ENCODE data around the gene RPRD2.

- TF ChIP-seq, protein P1, sequence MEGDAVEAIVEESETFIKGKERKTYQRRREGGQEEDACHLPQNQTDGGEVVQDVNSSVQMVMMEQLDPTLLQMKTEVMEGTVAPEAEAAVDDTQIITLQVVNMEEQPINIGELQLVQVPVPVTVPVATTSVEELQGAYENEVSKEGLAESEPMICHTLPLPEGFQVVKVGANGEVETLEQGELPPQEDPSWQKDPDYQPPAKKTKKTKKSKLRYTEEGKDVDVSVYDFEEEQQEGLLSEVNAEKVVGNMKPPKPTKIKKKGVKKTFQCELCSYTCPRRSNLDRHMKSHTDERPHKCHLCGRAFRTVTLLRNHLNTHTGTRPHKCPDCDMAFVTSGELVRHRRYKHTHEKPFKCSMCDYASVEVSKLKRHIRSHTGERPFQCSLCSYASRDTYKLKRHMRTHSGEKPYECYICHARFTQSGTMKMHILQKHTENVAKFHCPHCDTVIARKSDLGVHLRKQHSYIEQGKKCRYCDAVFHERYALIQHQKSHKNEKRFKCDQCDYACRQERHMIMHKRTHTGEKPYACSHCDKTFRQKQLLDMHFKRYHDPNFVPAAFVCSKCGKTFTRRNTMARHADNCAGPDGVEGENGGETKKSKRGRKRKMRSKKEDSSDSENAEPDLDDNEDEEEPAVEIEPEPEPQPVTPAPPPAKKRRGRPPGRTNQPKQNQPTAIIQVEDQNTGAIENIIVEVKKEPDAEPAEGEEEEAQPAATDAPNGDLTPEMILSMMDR (IDR thresholded peaks at IDR 0.05 in 2 of 3, conservative IDR thresholded peaks at IDR 0.05 in 1 of 3; ENCODE audit: borderline replicate concordance in 1 of 3, insufficient read depth in 1 of 3, low read depth in 2 of 3, low read length in 2 of 3), result no peak
- TF ChIP-seq, protein P2, sequence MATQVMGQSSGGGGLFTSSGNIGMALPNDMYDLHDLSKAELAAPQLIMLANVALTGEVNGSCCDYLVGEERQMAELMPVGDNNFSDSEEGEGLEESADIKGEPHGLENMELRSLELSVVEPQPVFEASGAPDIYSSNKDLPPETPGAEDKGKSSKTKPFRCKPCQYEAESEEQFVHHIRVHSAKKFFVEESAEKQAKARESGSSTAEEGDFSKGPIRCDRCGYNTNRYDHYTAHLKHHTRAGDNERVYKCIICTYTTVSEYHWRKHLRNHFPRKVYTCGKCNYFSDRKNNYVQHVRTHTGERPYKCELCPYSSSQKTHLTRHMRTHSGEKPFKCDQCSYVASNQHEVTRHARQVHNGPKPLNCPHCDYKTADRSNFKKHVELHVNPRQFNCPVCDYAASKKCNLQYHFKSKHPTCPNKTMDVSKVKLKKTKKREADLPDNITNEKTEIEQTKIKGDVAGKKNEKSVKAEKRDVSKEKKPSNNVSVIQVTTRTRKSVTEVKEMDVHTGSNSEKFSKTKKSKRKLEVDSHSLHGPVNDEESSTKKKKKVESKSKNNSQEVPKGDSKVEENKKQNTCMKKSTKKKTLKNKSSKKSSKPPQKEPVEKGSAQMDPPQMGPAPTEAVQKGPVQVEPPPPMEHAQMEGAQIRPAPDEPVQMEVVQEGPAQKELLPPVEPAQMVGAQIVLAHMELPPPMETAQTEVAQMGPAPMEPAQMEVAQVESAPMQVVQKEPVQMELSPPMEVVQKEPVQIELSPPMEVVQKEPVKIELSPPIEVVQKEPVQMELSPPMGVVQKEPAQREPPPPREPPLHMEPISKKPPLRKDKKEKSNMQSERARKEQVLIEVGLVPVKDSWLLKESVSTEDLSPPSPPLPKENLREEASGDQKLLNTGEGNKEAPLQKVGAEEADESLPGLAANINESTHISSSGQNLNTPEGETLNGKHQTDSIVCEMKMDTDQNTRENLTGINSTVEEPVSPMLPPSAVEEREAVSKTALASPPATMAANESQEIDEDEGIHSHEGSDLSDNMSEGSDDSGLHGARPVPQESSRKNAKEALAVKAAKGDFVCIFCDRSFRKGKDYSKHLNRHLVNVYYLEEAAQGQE (IDR thresholded peaks at IDR 0.05; ENCODE audit: low read depth), result no peak
- no peak for TF ChIP-seq POLR2AphosphoS5 (IDR thresholded peaks at IDR 0.05; ENCODE audit: low read depth, low read length)
- no peak for TF ChIP-seq EZH2 (IDR thresholded peaks at IDR 0.05)
- no peak for TF ChIP-seq CBX3 (IDR thresholded peaks at IDR 0.05; ENCODE audit: low read depth)
- no peak for TF ChIP-seq SP1 (IDR thresholded peaks at IDR 0.05; ENCODE audit: low read depth)
- no peak for TF ChIP-seq JUND (IDR thresholded peaks at IDR 0.05)
- no peak for TF ChIP-seq TCF7L2 (IDR thresholded peaks at IDR 0.05; ENCODE audit: borderline replicate concordance, extremely low read depth, insufficient read depth, insufficient read length)
- no peak for TF ChIP-seq SIN3A (IDR thresholded peaks at IDR 0.05; ENCODE audit: low read depth)
- TF ChIP-seq POLR2A (IDR thresholded peaks at IDR 0.05; ENCODE audit: borderline replicate concordance, extremely low read depth, insufficient read depth, insufficient read length), result no peak
- no peak for TF ChIP-seq YY1 (IDR thresholded peaks at IDR 0.05; ENCODE audit: extremely low read depth, insufficient replicate concordance, low read depth, low read length)
- no peak for TF ChIP-seq MAX (IDR thresholded peaks at IDR 0.05)
Measured at GRCh38 chr1:150346316-150346715, 17.6 kb upstream of the RPRD2 start.
